ENCODE data around the gene EHMT1. TPM values are rescaled to one million over a fixed set of nuclear protein-coding genes. Genes with fewer than 3 reads are reported as not detected.

EHMT1 gene
- total and polyA plus RNA-seq, 9 of the 15 experiments (the other 6 are each of a cell fraction or from before 2014, with no cell fraction given), result 2.2 to 76.0 (median 36.4) TPM

DNA sequence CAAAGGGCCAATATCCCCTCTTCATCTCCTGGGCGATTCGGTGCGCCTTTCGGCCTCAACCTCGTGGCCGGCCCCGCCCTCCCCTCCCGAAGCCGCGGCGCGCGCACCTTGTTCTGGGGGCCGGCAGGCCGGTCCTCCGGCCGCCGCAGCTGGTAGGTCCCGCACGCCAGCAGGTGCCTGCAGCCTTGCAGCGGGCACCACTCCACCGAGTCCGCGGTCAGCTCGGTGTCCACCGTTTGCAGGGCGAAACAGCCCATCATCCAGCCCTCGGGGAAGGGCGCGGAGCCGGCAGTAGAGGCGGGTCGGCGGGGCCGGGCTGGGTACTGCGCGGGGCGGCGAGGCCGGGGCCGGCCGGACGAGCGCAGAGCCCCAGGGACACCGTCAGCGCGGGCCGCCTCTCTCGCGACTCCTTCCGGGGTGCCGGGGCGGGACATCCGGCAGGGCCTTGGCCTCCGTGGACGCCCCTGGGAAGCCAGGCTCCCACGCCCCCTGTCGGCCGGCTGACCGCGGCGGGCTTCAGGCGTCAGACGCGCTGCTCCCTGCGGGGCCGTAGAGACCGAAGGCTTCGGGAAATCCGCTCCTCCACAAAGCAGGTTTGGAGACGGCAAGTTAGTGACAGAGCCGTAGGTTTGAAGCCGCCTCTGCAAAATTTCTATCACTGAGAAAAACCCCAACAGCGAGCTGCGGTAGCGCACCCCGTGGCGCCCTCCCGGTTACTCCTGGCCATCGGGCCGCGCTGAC is 40.1 kb upstream of the EHMT1 start, which contains the start of gene DPH7 (continued):
- TF ChIP-seq, protein P1, sequence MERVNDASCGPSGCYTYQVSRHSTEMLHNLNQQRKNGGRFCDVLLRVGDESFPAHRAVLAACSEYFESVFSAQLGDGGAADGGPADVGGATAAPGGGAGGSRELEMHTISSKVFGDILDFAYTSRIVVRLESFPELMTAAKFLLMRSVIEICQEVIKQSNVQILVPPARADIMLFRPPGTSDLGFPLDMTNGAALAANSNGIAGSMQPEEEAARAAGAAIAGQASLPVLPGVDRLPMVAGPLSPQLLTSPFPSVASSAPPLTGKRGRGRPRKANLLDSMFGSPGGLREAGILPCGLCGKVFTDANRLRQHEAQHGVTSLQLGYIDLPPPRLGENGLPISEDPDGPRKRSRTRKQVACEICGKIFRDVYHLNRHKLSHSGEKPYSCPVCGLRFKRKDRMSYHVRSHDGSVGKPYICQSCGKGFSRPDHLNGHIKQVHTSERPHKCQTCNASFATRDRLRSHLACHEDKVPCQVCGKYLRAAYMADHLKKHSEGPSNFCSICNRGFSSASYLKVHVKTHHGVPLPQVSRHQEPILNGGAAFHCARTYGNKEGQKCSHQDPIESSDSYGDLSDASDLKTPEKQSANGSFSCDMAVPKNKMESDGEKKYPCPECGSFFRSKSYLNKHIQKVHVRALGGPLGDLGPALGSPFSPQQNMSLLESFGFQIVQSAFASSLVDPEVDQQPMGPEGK (CRISPR knock-in tag; IDR thresholded peaks at IDR 0.05; ENCODE audit: borderline replicate concordance), result no peak
- TF ChIP-seq TGIF2 (CRISPR knock-in tag; IDR thresholded peaks at IDR 0.05), result no peak
- TF ChIP-seq MIER1 (IDR thresholded peaks at IDR 0.05; ENCODE audit: low read depth), result no peak
- no peak for TF ChIP-seq ZNF699 (CRISPR knock-in tag; IDR thresholded peaks at IDR 0.05; ENCODE audit: insufficient replicate concordance)
- TF ChIP-seq SRSF9 (IDR thresholded peaks at IDR 0.05; ENCODE audit: borderline replicate concordance, low read depth, low read length), result no peak
- TF ChIP-seq TEAD1 (CRISPR knock-in tag; IDR thresholded peaks at IDR 0.05), result peak; percentile 32 to 82; a peak in 1 of 4 replicates
- TF ChIP-seq, protein P2, sequence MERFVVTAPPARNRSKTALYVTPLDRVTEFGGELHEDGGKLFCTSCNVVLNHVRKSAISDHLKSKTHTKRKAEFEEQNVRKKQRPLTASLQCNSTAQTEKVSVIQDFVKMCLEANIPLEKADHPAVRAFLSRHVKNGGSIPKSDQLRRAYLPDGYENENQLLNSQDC (CRISPR knock-in tag; IDR thresholded peaks at IDR 0.05), result no peak
- TF ChIP-seq CBX1 (IDR thresholded peaks at IDR 0.05; ENCODE audit: low read depth), result peak; percentile 75; the same call in 1 of the 2 replicates
- TF ChIP-seq EHMT2 (IDR thresholded peaks at IDR 0.05), result no peak
- TF ChIP-seq ERF (CRISPR knock-in tag; IDR thresholded peaks at IDR 0.05), result peak; percentile 89; the same call in 1 of the 2 replicates
- TF ChIP-seq, protein P3, sequence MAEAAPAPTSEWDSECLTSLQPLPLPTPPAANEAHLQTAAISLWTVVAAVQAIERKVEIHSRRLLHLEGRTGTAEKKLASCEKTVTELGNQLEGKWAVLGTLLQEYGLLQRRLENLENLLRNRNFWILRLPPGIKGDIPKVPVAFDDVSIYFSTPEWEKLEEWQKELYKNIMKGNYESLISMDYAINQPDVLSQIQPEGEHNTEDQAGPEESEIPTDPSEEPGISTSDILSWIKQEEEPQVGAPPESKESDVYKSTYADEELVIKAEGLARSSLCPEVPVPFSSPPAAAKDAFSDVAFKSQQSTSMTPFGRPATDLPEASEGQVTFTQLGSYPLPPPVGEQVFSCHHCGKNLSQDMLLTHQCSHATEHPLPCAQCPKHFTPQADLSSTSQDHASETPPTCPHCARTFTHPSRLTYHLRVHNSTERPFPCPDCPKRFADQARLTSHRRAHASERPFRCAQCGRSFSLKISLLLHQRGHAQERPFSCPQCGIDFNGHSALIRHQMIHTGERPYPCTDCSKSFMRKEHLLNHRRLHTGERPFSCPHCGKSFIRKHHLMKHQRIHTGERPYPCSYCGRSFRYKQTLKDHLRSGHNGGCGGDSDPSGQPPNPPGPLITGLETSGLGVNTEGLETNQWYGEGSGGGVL (CRISPR knock-in tag; IDR thresholded peaks at IDR 0.05), result no peak
- TF ChIP-seq CREM (IDR thresholded peaks at IDR 0.05; ENCODE audit: low read depth), result peak; percentile 91
- TF ChIP-seq SLC30A9 (CRISPR knock-in tag; IDR thresholded peaks at IDR 0.05), result no peak
- TF ChIP-seq FOXA3 (CRISPR knock-in tag; conservative IDR thresholded peaks at IDR 0.05 in 1 of 2, IDR thresholded peaks at IDR 0.05 in 1 of 2), result no peak
- no peak for TF ChIP-seq ZFP1 (CRISPR knock-in tag; IDR thresholded peaks at IDR 0.05)
- no peak for TF ChIP-seq WHSC1 (IDR thresholded peaks at IDR 0.05; ENCODE audit: low read length)
- TF ChIP-seq TAL1 (IDR thresholded peaks at IDR 0.05), result no peak
- TF ChIP-seq KHSRP (IDR thresholded peaks at IDR 0.05), result no peak
- TF ChIP-seq, protein P4, sequence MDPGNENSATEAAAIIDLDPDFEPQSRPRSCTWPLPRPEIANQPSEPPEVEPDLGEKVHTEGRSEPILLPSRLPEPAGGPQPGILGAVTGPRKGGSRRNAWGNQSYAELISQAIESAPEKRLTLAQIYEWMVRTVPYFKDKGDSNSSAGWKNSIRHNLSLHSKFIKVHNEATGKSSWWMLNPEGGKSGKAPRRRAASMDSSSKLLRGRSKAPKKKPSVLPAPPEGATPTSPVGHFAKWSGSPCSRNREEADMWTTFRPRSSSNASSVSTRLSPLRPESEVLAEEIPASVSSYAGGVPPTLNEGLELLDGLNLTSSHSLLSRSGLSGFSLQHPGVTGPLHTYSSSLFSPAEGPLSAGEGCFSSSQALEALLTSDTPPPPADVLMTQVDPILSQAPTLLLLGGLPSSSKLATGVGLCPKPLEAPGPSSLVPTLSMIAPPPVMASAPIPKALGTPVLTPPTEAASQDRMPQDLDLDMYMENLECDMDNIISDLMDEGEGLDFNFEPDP (CRISPR knock-in tag; IDR thresholded peaks at IDR 0.05), result no peak
- TF ChIP-seq ZBTB17 (CRISPR knock-in tag; IDR thresholded peaks at IDR 0.05), result peak; percentile 85
- no peak for TF ChIP-seq SMARCC2 (IDR thresholded peaks at IDR 0.05; ENCODE audit: low read depth)
- no peak for TF ChIP-seq CEBPG (CRISPR knock-in tag; IDR thresholded peaks at IDR 0.05)
- TF ChIP-seq CEBPG (tag; conservative IDR thresholded peaks at IDR 0.05 in 1 of 2, IDR thresholded peaks at IDR 0.05 in 1 of 2), result no peak
